ENCODE results near the gene WDR70. TPM values are rescaled to one million over a fixed set of nuclear protein-coding genes. Genes with fewer than 3 reads are reported as not detected.

WDR70 gene
- total and polyA plus RNA-seq, 2 of the 8 experiments (the other 6 are each of a cell fraction or from before 2014, with no cell fraction given) = 10.6 to 37.4 TPM

DNA sequence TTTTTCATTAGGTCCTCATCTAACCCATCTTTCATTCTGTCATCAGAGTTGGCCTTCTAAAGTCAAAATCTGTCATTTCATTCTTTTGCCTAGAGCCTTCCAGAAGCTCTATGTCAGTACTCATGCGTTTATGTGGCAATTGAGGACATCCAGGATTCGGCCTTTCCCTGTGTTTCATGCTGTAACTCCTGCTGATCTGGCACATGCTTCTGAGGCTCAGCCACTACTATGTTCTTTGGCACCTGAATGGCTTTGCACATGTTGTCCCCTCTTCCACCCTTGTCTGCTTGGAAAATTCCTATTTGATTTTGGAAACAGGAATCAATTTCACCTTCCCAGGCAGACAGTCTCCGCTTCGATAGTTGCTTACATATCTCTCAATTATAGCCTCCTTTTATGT is 375.9 kb downstream of the WDR70 start:
- H3K4me3 ChIP-seq (ENCODE audit: extremely low read depth in 1 of 4, insufficient read depth in 2 of 4, low read depth in 3 of 4, low read length in 4 of 4) = no peak overlapping the region
- no peak for TF ChIP-seq CHD1 (IDR thresholded peaks at IDR 0.05; ENCODE audit: low read depth, low read length)
- no peak for TF ChIP-seq GABPA (IDR thresholded peaks at IDR 0.05; ENCODE audit: borderline replicate concordance, insufficient read depth, low read length)
- TF ChIP-seq TEAD4 (IDR thresholded peaks at IDR 0.05; ENCODE audit: low read depth, low read length) = no peak
- no peak for TF ChIP-seq POLR2A (IDR thresholded peaks at IDR 0.05; ENCODE audit: control extremely low read depth in 1 of 2, low read depth in 2 of 2, low read length in 2 of 2)
- no peak for TF ChIP-seq TAF7 (optimal IDR thresholded peaks at IDR 0.05; ENCODE audit: borderline replicate concordance, low read depth, low read length)
- TF ChIP-seq, protein P1, sequence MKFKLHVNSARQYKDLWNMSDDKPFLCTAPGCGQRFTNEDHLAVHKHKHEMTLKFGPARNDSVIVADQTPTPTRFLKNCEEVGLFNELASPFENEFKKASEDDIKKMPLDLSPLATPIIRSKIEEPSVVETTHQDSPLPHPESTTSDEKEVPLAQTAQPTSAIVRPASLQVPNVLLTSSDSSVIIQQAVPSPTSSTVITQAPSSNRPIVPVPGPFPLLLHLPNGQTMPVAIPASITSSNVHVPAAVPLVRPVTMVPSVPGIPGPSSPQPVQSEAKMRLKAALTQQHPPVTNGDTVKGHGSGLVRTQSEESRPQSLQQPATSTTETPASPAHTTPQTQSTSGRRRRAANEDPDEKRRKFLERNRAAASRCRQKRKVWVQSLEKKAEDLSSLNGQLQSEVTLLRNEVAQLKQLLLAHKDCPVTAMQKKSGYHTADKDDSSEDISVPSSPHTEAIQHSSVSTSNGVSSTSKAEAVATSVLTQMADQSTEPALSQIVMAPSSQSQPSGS (IDR thresholded peaks at IDR 0.05; ENCODE audit: low read length) = no peak
- no peak for TF ChIP-seq SAP30 (IDR thresholded peaks at IDR 0.05; ENCODE audit: insufficient read depth, insufficient replicate concordance, low read length)
- no peak for TF ChIP-seq EP300 (IDR thresholded peaks at IDR 0.05; ENCODE audit: borderline replicate concordance in 1 of 2, low read depth in 2 of 2, low read length in 2 of 2)
- TF ChIP-seq CREB1 (IDR thresholded peaks at IDR 0.05) = no peak
- TF ChIP-seq YY1 (IDR thresholded peaks at IDR 0.05; ENCODE audit: low read depth, low read length) = no peak
- TF ChIP-seq CTBP2 (IDR thresholded peaks at IDR 0.05; ENCODE audit: borderline replicate concordance, insufficient read depth, insufficient read length, low read length) = no peak
- TF ChIP-seq CBX5 (IDR thresholded peaks at IDR 0.05; ENCODE audit: low read depth, low read length) = no peak
- TF ChIP-seq GTF2F1 (IDR thresholded peaks at IDR 0.05; ENCODE audit: borderline replicate concordance, low read depth, low read length) = no peak
- no peak for TF ChIP-seq TCF12 (IDR thresholded peaks at IDR 0.05; ENCODE audit: low read depth, low read length)

More for the DNA sequence above, 375.9 kb downstream of the WDR70 start:
- H4K5ac ChIP-seq (ENCODE audit: insufficient read length, low read depth, low read length) = no peak overlapping the region
- no peak overlapping the region for H2BK120ac ChIP-seq (replicated peaks; ENCODE audit: low read depth, low read length)
- no peaks in the 10 kb centered on the region for H3K4me1 ChIP-seq (replicated peaks in 1 of 4; ENCODE audit: control insufficient read depth in 3 of 4, insufficient read depth in 4 of 4, low read length in 3 of 4)
- ChIA-PET POLR2A (ENCODE audit: partially characterized antibody) (no interaction called here), CTCF (ENCODE audit: partially characterized antibody) (no interaction called here)
- WGBS, 2 experiments (ENCODE audit: extremely low coverage in 1 of 2, insufficient coverage in 1 of 2, insufficient read length in 1 of 2, insufficient replicate concordance in 2 of 2, low coverage in 1 of 2, low lambda C conversion rate in 2 of 2, missing lambda C conversion rate in 1 of 2) = 99% methylated on average over 4 of the region's 4 CpGs; no CpG with 5 or more reads in 1 of the 2 experiments
- H2BK5ac ChIP-seq (ENCODE audit: low read depth, low read length) = no peak overlapping the region
- no peak overlapping the region for H4K91ac ChIP-seq (replicated peaks; ENCODE audit: insufficient read length, low read length)
- H3K14ac ChIP-seq (ENCODE audit: insufficient read length) = peak overlapping the region; percentile 63
- H3K27ac ChIP-seq (ENCODE audit: low read depth, low read length) = no peak overlapping the region
- no peaks in the 10 kb centered on the region for H3K23me2 ChIP-seq (ENCODE audit: low read depth, low read length)
- H3K9me3 ChIP-seq (ENCODE audit: insufficient read depth in 2 of 2, low read depth in 1 of 2, low read length in 1 of 2) = no peaks in the 10 kb centered on the region
- H2BK15ac ChIP-seq (ENCODE audit: low read length) = no peak overlapping the region
- H2AK5ac ChIP-seq (ENCODE audit: low read depth, low read length) = no peak overlapping the region
- no peak overlapping the region for H2AFZ ChIP-seq (ENCODE audit: low read length)
- no peak for DNase-seq (ENCODE audit: low read depth in 1 of 2, low spot score in 2 of 2)
- H4K20me1 ChIP-seq (replicated peaks in 1 of 2; ENCODE audit: control insufficient read depth in 1 of 2, insufficient read depth in 2 of 2, low read length in 2 of 2) = no peaks in the 10 kb centered on the region
- no peak overlapping the region for H2BK12ac ChIP-seq (ENCODE audit: low read depth, low read length)
- H3K36me3 ChIP-seq (ENCODE audit: control insufficient read depth in 2 of 4, insufficient read depth in 4 of 4, low read length in 3 of 4) = no peaks in the 10 kb centered on the region
- H3K4me2 ChIP-seq (ENCODE audit: insufficient read depth in 1 of 2, low read depth in 2 of 2, low read length in 2 of 2) = no peak overlapping the region
- no peak overlapping the region for H2BK20ac ChIP-seq (ENCODE audit: low read length)
- H3K56ac ChIP-seq (replicated peaks; ENCODE audit: insufficient read length, low read depth, low read length) = no peak overlapping the region
- no peak overlapping the region for H3K9ac ChIP-seq (replicated peaks in 1 of 4; ENCODE audit: extremely low read depth in 1 of 4, low read depth in 3 of 4, low read length in 3 of 4)
- H3K18ac ChIP-seq (ENCODE audit: extremely low read depth, low read length) = no peak overlapping the region
- no peak overlapping the region for H4K8ac ChIP-seq (ENCODE audit: extremely low read depth, insufficient read depth, low read length)
- H3K4ac ChIP-seq (replicated peaks; ENCODE audit: insufficient read length, low read depth, low read length) = no peak overlapping the region
- H3K23ac ChIP-seq (ENCODE audit: insufficient read length) = no peak overlapping the region
- H3K79me2 ChIP-seq (ENCODE audit: control insufficient read depth in 1 of 2, insufficient read depth in 2 of 2, low read length in 2 of 2) = no peaks in the 10 kb centered on the region
- no peaks in the 10 kb centered on the region for H3K79me1 ChIP-seq (ENCODE audit: low read depth, low read length)
- no peak for FAIRE-seq
- no peaks in the 10 kb centered on the region for H3K27me3 ChIP-seq (replicated peaks in 1 of 4; ENCODE audit: control insufficient read depth in 3 of 4, extremely low read depth in 1 of 4, insufficient read depth in 3 of 4, low read length in 3 of 4)
